Upper lobe of left lung (tissue), 6 donors: ENCODE measurements around the gene UGT1A10. TPM values are rescaled to one million over a fixed set of nuclear protein-coding genes. Genes with fewer than 3 reads are reported as not detected.
"Not testable (repeated sequence)": the region's sequence is repeated elsewhere in the genome, so short reads cannot be mapped to it uniquely, and the experiment has no call there.

Experiments
- ATAC-seq, 2 donors: fragments of 200-7000 bp; cut with Tn5 transposase; one replicate each; pipeline ENCODE4 v1.9.1; 2022; ENCODE audit warnings: mild to moderate bottlenecking in 2 of 2, moderate library complexity in 2 of 2; ENCODE audit not compliant: low FRiP score in 2 of 2
- DNase-seq, 2 donors: peaks; one replicate each; pipeline ENCODE4 v3.0.0-alpha.2; 2019 to 2020
- H3K27ac ChIP-seq, 4 donors: fragments of 200-600 bp; sonication (generic); one replicate each; pipeline ENCODE4 v1.5.1; 2016 to 2019
- H3K27me3 ChIP-seq, 4 donors: fragments of 200-600 bp; sonication (generic); one replicate each; pipeline ENCODE4 v1.5.1; 2017 to 2019
- H3K36me3 ChIP-seq, 4 donors: fragments of 200-600 bp; sonication (generic); one replicate each; pipeline ENCODE4 v1.5.1; 2016 to 2019
- H3K4me1 ChIP-seq, 4 donors: fragments of 200-600 bp; sonication (generic); one replicate each; pipeline ENCODE4 v1.5.1; 2018 to 2019
- H3K4me3 ChIP-seq, 4 donors: fragments of 200-600 bp; sonication (generic); one replicate each; pipeline ENCODE4 v1.5.1; 2017 to 2019; ENCODE audit warnings: mild to moderate bottlenecking in 2 of 4, moderate library complexity in 1 of 4
- H3K9me3 ChIP-seq, 4 donors: fragments of 200-600 bp; sonication (generic); one replicate each; pipeline ENCODE4 v1.5.1; 2018 to 2019
- CTCF ChIP-seq, 6 experiments: fragments of 450-650 bp in 4 of 6; fragments of 200-600 bp in 2 of 6; sonication (generic) in 2 of 6; IDR thresholded peaks; one replicate each; pipeline ENCODE4 v1.5.1; 2016 to 2019; ENCODE audit warnings: antibody characterized with exemption in 6 of 6
- EP300 ChIP-seq, 4 donors: sonication (generic); formaldehyde crosslinking; IDR thresholded peaks; one replicate each; pipeline ENCODE4 v1.5.1; 2017; ENCODE audit warnings: antibody characterized with exemption in 4 of 4, control low read depth in 2 of 4
- POLR2A ChIP-seq, 4 donors: fragments of 450-650 bp; IDR thresholded peaks; one replicate each; pipeline ENCODE4 v1.5.1; 2016 to 2017; ENCODE audit warnings: antibody characterized with exemption in 4 of 4, mild to moderate bottlenecking in 2 of 4
- POLR2AphosphoS5 ChIP-seq, 2 donors: sonication (generic); formaldehyde crosslinking; IDR thresholded peaks; one replicate each; pipeline ENCODE4 v1.5.1; 2017; ENCODE audit warnings: antibody characterized with exemption in 2 of 2
- WGBS, 2 donors: methylation state at CpG; one replicate each; pipeline ENCODE4 v1.1.5; 2017 to 2018; 5-methylcytosine and 5-hydroxymethylcytosine counted together
- total RNA-seq, 6 donors: library from RNA; depleted of rRNA in 4 of 6; stranded (reverse); fragments of >200 nt in 4 of 6; gene quantifications; one replicate each; pipeline versions ENCODE4 v1.1.0 to v1.2.1, GENCODE V29; 2016 to 2021
- donor health status: DM: no; HTN: no; CAD: no; lungs with moderate emphysema.
- donor health status: DM: no; HTN: yes; CAD: no; lungs with severe emphysema.

UGT1A10 gene
- total RNA-seq = not detected

- H3K36me3 ChIP-seq, H3K4me3 ChIP-seq, H3K27me3 ChIP-seq, ATAC-seq, H3K27ac ChIP-seq, H3K9me3 ChIP-seq, H3K4me1 ChIP-seq: not testable (repeated sequence)
- peak in 1 of 2 donors; percentile 12 for DNase-seq
- WGBS, 2 donors = 89 to 90% methylated on average over 10 of the region's 10 CpGs
These were observed at the start of gene UGT1A10 for GRCh38 chr2:233636306-233636705. Gene UGT1A10 (plus strand): TSS chr2:233636448. CDS start chr2:233636523, 75 bp downstream.

GRCh38 chr2:233588400-233588799, 47.8 kb upstream of the UGT1A10 start:
- no peaks in the 10 kb centered on the region for H3K9me3 ChIP-seq
- TF ChIP-seq POLR2A (IDR thresholded peaks at IDR 0.05) (no peak), CTCF (IDR thresholded peaks at IDR 0.05) (no peak), EP300 (IDR thresholded peaks at IDR 0.05) (no peak), POLR2AphosphoS5 (IDR thresholded peaks at IDR 0.05) (no peak)
- ATAC-seq (no peak), DNase-seq (no peak)
- no peaks in the 10 kb centered on the region for H3K4me1 ChIP-seq
- 90 to 91% methylated on average over 2 of the region's 2 CpGs for whole genome bisulfite sequencing, 2 donors
- H3K27ac ChIP-seq = no peak overlapping the region
- H3K27me3 ChIP-seq = no peaks in the 10 kb centered on the region
- no peaks in the 10 kb centered on the region for H3K36me3 ChIP-seq
- no peak overlapping the region for H3K4me3 ChIP-seq

- not testable (repeated sequence) for H3K9me3 ChIP-seq, H3K27me3 ChIP-seq, H3K27ac ChIP-seq, DNase-seq, H3K36me3 ChIP-seq, H3K4me3 ChIP-seq, H3K4me1 ChIP-seq, ATAC-seq
- 93 to 100% methylated on average over 1 of the region's 1 CpG for WGBS, 2 donors
These were observed 43.5 kb upstream of the UGT1A10 start for GRCh38 chr2:233592706-233593105.

- Histone ChIP-seq H3K4me1 (no peaks in the 10 kb centered on the region), H3K27ac (no peak overlapping the region), H3K36me3 (no peaks in the 10 kb centered on the region), H3K4me3 (no peak overlapping the region), H3K9me3 (no peaks in the 10 kb centered on the region), H3K27me3 (no peaks in the 10 kb centered on the region)
- TF ChIP-seq CTCF (IDR thresholded peaks at IDR 0.05) = no peak
- no peak for TF ChIP-seq POLR2A (IDR thresholded peaks at IDR 0.05)
- TF ChIP-seq POLR2AphosphoS5 (IDR thresholded peaks at IDR 0.05) = no peak
- TF ChIP-seq EP300 (IDR thresholded peaks at IDR 0.05) = no peak
- WGBS, 2 donors = 86 to 87% methylated on average over 8 of the region's 8 CpGs
- ATAC-seq (no peak), DNase-seq (no peak)
These were observed 43.0 kb upstream of the UGT1A10 start for GRCh38 chr2:233593201-233593600.

GRCh38 chr2:233597522-233597921, 38.7 kb upstream of the UGT1A10 start:
- H3K27ac ChIP-seq = no peak overlapping the region
- ATAC-seq (no peak), DNase-seq (no peak)
- TF ChIP-seq POLR2A (IDR thresholded peaks at IDR 0.05) (no peak), EP300 (IDR thresholded peaks at IDR 0.05) (no peak), POLR2AphosphoS5 (IDR thresholded peaks at IDR 0.05) (no peak), CTCF (IDR thresholded peaks at IDR 0.05) (no peak)
- H3K4me3 ChIP-seq = no peak overlapping the region
- no peaks in the 10 kb centered on the region for H3K4me1 ChIP-seq
- 48 to 50% methylated on average over 1 of the region's 1 CpG for WGBS, 2 donors
- H3K9me3 ChIP-seq = no peaks in the 10 kb centered on the region
- H3K36me3 ChIP-seq = no peaks in the 10 kb centered on the region
- H3K27me3 ChIP-seq = no peaks in the 10 kb centered on the region

- no peak for DNase-seq
- H3K4me3 ChIP-seq = no peak overlapping the region
- H3K27ac ChIP-seq = no peak overlapping the region
- no peaks in the 10 kb centered on the region for H3K36me3 ChIP-seq
- no peaks in the 10 kb centered on the region for H3K27me3 ChIP-seq
- H3K4me1 ChIP-seq = no peaks in the 10 kb centered on the region
- TF ChIP-seq POLR2AphosphoS5 (IDR thresholded peaks at IDR 0.05) (no peak), POLR2A (IDR thresholded peaks at IDR 0.05) (no peak), EP300 (IDR thresholded peaks at IDR 0.05) (no peak), CTCF (IDR thresholded peaks at IDR 0.05) (no peak)
- H3K9me3 ChIP-seq = no peaks in the 10 kb centered on the region
- 77 to 83% methylated on average over 3 of the region's 3 CpGs for WGBS, 2 donors
- no peak for ATAC-seq
These were observed 37.3 kb upstream of the UGT1A10 start for GRCh38 chr2:233598952-233599351.
